ENCODE results near the gene GJB3.

DNA sequence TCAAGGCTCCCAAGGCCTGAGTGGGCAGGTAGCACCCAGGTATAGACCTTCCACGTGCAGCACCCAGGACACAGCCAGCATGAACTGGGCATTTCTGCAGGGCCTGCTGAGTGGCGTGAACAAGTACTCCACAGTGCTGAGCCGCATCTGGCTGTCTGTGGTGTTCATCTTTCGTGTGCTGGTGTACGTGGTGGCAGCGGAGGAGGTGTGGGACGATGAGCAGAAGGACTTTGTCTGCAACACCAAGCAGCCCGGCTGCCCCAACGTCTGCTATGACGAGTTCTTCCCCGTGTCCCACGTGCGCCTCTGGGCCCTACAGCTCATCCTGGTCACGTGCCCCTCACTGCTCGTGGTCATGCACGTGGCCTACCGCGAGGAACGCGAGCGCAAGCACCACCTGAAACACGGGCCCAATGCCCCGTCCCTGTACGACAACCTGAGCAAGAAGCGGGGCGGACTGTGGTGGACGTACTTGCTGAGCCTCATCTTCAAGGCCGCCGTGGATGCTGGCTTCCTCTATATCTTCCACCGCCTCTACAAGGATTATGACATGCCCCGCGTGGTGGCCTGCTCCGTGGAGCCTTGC is 19.7 kb upstream of the GJB3 start:
- TF ChIP-seq POLR2A (IDR thresholded peaks at IDR 0.05) (no peak), POLR2AphosphoS5 (IDR thresholded peaks at IDR 0.05; ENCODE audit: insufficient read depth in 1 of 2, low read depth in 1 of 2) (no peak)

Data from vagina (tissue), 2 donors.